HG03565 (cell line): ENCODE measurements around the gene UBA1.
"Not testable (repeated sequence)": the region's sequence is repeated elsewhere in the genome, so short reads cannot be mapped to it uniquely, and the experiment has no call there.

Experiments
- ATAC-seq: cut with Tn5 transposase; IDR thresholded peaks from one replicate; pipeline ENCODE4 v1.9.1; 2021; ENCODE audit warnings: mild to moderate bottlenecking, moderate library complexity; ENCODE audit not compliant: unreplicated experiment

UBA1 gene

GRCh38 chrX:47248576-47248975, 54.9 kb downstream of the UBA1 start:
- no peak for ATAC-seq

GRCh38 chrX:47250017-47250347, 56.4 kb downstream of the UBA1 start:
- no peak for ATAC-seq

- ATAC-seq: not testable (repeated sequence)
These were observed 64.0 kb downstream of the UBA1 start for GRCh38 chrX:47257620-47258019.
